HG02623 (cell line): Measurements from ENCODE around the gene SPR.

Source experiments
- ATAC-seq: cut with Tn5 transposase; IDR thresholded peaks from one replicate; pipeline ENCODE4 v1.9.1; 2021; ENCODE audit warnings: moderate library complexity; ENCODE audit not compliant: unreplicated experiment

The SPR gene

GRCh38 chr2:72929010-72929409 is 41.8 kb downstream of the SPR start:
- ATAC-seq = no peak

GRCh38 chr2:72931280-72931910 is 44.2 kb downstream of the SPR start:
- ATAC-seq = no peak

GRCh38 chr2:72932045-72932740 is 45.0 kb downstream of the SPR start:
- no peak for ATAC-seq

- ATAC-seq = no peak
Measured at GRCh38 chr2:72932805-72933204, 45.6 kb downstream of the SPR start.

- ATAC-seq = no peak
Measured at GRCh38 chr2:72933207-72933606, 46.0 kb downstream of the SPR start.

GRCh38 chr2:72933646-72934151 is 46.5 kb downstream of the SPR start:
- ATAC-seq = no peak

GRCh38 chr2:72934683-72935610 is 47.7 kb downstream of the SPR start:
- no peak for ATAC-seq

GRCh38 chr2:72935611-72935957 is 48.4 kb downstream of the SPR start:
- ATAC-seq = no peak

- ATAC-seq = no peak
Measured at GRCh38 chr2:72936660-72937355, 49.6 kb downstream of the SPR start.

GRCh38 chr2:72937356-72937669 is 50.1 kb downstream of the SPR start:
- no peak for ATAC-seq

- ATAC-seq = no peak
Measured at GRCh38 chr2:72938455-72938854, 51.2 kb downstream of the SPR start.

- no peak for ATAC-seq
Measured at GRCh38 chr2:72940361-72940760, 53.2 kb downstream of the SPR start.

- no peak for ATAC-seq
Measured at GRCh38 chr2:72940786-72941185, 53.6 kb downstream of the SPR start.
